Umbilical cord (tissue), 2 donors: ENCODE data around the gene MPG. TPM values are rescaled to one million over a fixed set of nuclear protein-coding genes. Genes with fewer than 3 reads are reported as not detected.
A peak's percentile ranks its signal among the peaks of the same experiment; 100 is the strongest.

Experiments used
- DNase-seq: peaks from one replicate; pipeline ENCODE4 v3.0.0-alpha.2; 2015; ENCODE audit warnings: low spot score
- total RNA-seq: library from RNA; depleted of rRNA; stranded (reverse); fragments of >200 nt; gene quantifications from one replicate; pipeline ENCODE4 v1.2.3, GENCODE V29; 2014; ENCODE audit warnings: low replicate concordance; ENCODE audit not compliant: insufficient read depth

MPG gene
- total RNA-seq, 1 donor from 2014 or later, result 93.4 TPM

GRCh38 chr16:83781-84615, 6.0 kb downstream of the MPG start:
- DNase-seq, result no peak

GRCh38 chr16:84718-85406, 6.8 kb downstream of the MPG start:
- peak; percentile 57 for DNase-seq

- no peak for DNase-seq
These were observed 7.4 kb downstream of the MPG start for GRCh38 chr16:85407-85782.

GRCh38 chr16:85865-86264, 7.8 kb downstream of the MPG start:
- no peak for DNase-seq

GRCh38 chr16:86483-86952, 8.5 kb downstream of the MPG start:
- no peak for DNase-seq

GRCh38 chr16:88613-89012, 10.6 kb downstream of the MPG start:
- DNase-seq, result no peak

GRCh38 chr16:89391-90302, 11.6 kb downstream of the MPG start:
- DNase-seq, result no peak

GRCh38 chr16:91484-91883, 13.5 kb downstream of the MPG start:
- DNase-seq, result peak; percentile 71

- DNase-seq, result no peak
These were observed 14.7 kb downstream of the MPG start for GRCh38 chr16:92431-93339.

GRCh38 chr16:94918-95265, 16.9 kb downstream of the MPG start:
- no peak for DNase-seq

- peak; percentile 68 for DNase-seq
These were observed 18.9 kb downstream of the MPG start for GRCh38 chr16:96935-97381.

GRCh38 chr16:97822-98221, 19.8 kb downstream of the MPG start:
- DNase-seq, result no peak

GRCh38 chr16:100989-101388, 23.0 kb downstream of the MPG start:
- no peak for DNase-seq

GRCh38 chr16:101586-101985, 23.6 kb downstream of the MPG start:
- DNase-seq, result no peak

- no peak for DNase-seq
These were observed 24.2 kb downstream of the MPG start for GRCh38 chr16:102060-102855.

- no peak for DNase-seq
These were observed 26.3 kb downstream of the MPG start for GRCh38 chr16:104355-104754.

- no peak for DNase-seq
These were observed 26.9 kb downstream of the MPG start for GRCh38 chr16:104928-105327.

- DNase-seq, result no peak
These were observed 27.5 kb downstream of the MPG start for GRCh38 chr16:105521-105920.

GRCh38 chr16:106623-107324, 28.7 kb downstream of the MPG start:
- DNase-seq, result peak; percentile 84
